ENCODE data around the gene C1QTNF12.

The C1QTNF12 gene

DNA sequence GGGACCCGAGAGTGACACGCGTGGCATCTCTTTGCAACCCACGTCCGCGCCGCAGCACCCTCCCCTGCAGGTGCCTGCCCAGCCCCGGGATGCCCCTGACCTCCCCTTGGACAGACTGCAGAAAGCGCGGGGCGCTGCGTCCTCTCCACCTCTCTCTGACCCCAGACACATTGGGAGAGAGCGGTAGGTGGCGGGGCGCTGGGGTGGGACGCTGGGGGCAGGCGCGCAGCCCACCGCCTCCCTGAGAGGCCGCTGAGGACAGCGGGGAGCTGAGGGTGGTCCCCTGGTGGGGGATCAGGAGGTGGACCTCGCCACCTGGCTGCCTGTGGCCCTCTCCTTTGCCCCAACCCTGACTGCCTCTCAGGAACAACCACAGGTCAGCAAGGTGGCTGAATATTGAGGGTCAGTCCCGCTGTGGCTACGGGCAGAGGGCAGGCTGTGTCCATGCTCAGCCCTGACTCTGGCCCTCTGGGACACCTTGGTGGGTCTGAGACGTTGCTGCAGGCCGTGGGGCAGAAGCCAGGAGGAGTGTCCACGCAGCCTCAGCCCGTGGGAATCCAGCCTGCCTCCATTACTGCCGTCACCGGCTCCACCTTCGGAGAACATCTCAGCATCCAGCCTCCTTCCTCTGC is 27.9 kb upstream of the C1QTNF12 start:
- FAIRE-seq (no peak), DNase-seq (ENCODE audit: insufficient read length, low spot score) (no peak)
- no peak for TF ChIP-seq POLR2A (IDR thresholded peaks at IDR 0.05; ENCODE audit: low read depth, low read length)

DNA sequence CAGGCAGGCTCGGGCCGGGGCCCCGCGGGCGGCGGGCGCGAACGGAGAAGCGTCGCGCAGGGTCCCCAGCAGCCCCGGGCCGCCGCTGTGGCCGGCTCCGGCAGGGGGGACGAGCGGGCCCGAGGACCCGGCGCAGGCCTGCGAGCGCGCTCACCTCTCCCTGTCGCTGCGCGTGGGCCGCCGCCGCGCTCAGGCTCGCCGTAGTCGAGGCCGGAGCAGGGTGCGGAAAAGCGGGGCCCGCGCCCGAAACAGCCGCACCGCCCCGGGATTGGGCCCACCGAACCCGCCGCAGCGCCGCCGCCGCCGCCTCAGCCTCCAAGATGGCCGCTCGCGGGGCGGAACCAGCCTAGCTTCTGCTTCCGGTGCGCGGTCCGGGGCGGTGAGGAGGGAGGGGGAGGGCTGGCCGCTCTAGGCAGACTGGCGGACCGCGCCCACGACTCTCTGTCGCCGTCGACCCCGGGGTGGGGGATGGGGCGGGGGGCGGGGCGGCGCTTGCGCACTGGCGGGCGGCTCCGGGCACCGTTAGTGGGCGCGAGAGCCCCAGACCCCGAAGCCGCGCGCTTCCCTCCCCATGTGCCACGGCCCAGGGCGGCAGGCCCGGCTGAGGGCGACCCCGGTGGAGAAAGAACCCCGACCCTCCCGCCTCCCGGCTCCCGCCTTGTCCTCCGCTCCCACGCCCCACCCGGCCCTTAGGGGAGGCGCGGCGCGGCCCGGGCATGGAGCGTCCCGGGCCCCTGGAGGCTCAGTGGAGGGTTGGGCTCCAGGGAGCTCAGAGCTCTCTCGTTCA is 27.2 kb upstream of the C1QTNF12 start, which contains the start of gene UBE2J2:
TSS of gene UBE2J2 (minus strand) at position 343 of the 787 bp plus-strand sequence. CDS start 5,862 bp downstream, outside the sequence.
- FAIRE-seq, result no peak
- DNase-seq (ENCODE audit: insufficient read length, low spot score), result peak; percentile 77
- peak; percentile 26; the same call in 1 of the 2 replicates for TF ChIP-seq POLR2A (IDR thresholded peaks at IDR 0.05; ENCODE audit: low read depth, low read length)

DNA sequence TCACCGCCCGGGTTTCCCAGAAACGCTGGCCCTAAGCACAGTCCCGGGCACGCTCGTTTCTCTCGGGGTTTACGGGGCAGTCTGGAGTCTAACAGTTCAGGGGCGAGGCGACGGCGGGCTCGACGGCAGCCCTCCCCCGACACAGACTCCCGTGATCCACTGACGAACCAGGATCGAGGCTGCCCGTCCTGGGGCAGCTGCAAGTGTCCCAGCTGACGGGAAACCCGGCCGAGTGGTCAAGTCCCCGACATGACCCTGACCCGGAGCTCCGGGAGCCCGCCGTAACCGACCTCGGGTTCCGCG is 26.6 kb upstream of the C1QTNF12 start:
- no peak for DNase-seq (ENCODE audit: insufficient read length, low spot score)
- TF ChIP-seq POLR2A (IDR thresholded peaks at IDR 0.05; ENCODE audit: low read depth, low read length), result no peak
- FAIRE-seq, result no peak

DNA sequence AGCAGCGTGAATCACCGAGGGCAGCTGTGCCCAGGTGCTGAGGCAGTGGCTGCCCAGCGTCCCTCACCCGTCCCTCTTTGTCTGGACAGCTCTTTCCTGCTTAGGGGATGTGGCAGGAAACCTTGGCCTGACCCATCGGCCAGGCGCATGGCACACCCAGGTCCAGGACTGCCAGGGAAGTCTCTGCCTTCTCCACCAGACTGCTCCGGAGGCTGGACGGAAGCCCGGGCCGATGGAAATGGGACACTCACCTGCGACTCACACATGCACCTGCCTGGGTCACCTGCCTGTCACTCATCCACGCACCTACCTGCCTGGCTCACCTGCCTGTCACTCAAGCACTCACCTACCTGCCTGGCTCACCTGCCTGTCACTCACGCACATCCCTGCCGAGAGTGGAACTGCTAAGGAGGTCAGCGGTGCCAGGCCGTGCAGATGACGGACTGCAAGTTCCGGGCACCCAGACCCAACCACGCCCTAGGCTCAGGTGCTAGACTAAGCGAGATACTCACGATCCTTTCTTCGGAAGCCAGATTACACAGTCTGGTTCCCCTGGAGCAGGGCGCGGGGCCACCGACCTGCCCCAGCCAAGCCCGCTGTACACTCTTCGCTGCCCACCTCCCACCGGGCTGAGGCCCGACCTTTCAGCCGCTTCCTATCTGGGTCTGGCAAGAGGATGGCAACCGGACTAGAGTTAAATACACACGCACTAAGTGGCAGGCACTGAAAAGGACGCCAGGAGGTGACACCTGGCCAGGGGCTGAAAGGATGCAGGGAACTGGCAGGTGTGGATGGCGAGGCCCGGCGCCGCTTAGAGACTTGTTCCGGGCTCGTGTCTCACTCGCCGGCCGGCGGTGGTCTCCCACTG is 26.1 kb upstream of the C1QTNF12 start:
- FAIRE-seq (no peak), DNase-seq (ENCODE audit: insufficient read length, low spot score) (no peak)
- TF ChIP-seq POLR2A (IDR thresholded peaks at IDR 0.05; ENCODE audit: low read depth, low read length), result no peak

DNA sequence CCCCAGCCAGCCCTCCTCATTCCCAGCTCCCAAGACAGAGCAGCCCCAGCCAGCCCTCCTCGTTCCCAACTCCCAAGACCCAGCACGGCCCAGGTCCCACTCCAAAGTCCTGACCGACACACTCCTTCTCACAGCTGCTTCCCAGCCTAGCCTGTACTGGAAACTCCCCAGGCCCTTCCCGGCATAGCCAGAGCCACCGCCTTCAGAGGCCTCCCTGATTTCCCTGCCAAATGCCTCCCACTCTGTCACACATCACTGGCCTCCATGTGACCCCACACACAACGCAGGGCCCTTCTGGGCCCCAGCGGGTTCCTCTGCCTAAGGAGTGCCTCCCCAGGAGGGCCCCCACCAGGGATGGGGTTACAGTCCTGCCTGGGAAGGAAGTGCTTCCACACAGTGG is 24.3 kb upstream of the C1QTNF12 start:
- no peak for TF ChIP-seq POLR2A (IDR thresholded peaks at IDR 0.05; ENCODE audit: low read depth, low read length)
- FAIRE-seq (no peak), DNase-seq (ENCODE audit: insufficient read length, low spot score) (no peak)

DNA sequence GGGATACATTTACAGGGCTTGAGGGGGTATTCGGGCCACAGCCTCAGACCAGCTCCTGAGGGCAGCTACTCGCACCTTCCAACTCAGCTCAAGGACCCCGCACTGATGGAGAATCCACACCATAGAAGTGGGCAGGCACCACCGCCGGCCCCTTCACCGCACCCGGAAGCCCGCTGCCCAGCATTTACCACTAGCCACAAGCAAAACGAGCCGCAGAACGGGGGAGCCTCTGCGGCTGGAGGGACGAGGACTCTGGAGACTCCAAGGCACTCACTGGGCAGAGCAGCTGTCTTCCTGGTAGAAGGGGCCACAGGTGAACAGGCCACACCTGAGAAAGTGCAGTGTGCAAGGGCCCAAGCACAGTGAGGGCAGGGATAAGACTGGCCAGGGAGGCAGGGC is 21.8 kb upstream of the C1QTNF12 start:
- no peak for TF ChIP-seq POLR2A (IDR thresholded peaks at IDR 0.05; ENCODE audit: low read depth, low read length)
- no peak for FAIRE-seq
- DNase-seq (ENCODE audit: insufficient read length, low spot score), result no peak

DNA sequence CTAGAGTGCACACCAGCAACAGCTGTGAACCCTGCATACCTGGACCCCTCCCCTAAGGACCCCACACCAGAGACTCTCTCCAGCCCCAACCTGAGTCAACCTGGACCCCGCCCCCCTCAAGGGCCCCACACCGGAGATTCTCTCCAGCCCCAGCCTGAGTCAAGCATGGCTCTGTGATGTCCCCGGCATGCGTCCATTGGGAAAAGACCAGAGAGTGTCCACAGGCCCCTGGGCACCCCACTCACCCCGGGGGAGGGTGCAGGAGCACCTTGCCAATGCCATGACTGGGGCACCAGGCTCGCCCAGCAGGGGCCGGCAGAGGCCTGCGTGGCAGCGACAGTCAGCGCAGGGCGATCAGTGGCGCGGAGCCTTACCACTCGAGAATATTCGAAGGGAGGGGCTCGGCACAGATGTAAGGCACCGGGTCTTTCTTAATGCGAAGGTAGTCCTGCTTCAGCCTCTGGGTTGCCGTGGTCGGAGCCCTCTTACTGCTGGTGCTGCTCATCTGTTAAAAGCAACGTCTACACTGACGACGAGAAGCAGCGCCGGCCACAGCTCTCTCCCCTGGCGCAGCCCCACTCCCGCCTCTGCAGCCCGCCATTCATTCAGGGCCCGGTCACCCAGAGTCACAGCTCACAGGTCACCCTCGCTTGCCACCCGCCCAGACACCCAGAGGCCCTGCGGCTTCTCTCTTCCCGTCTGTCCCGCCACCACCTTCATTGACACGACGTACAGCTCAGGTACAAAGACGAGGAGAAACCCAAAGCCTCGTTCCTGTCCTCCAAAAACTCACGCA is 21.2 kb upstream of the C1QTNF12 start:
- DNase-seq (ENCODE audit: insufficient read length, low spot score), result no peak
- TF ChIP-seq POLR2A (IDR thresholded peaks at IDR 0.05; ENCODE audit: low read depth, low read length), result no peak
- FAIRE-seq, result no peak

DNA sequence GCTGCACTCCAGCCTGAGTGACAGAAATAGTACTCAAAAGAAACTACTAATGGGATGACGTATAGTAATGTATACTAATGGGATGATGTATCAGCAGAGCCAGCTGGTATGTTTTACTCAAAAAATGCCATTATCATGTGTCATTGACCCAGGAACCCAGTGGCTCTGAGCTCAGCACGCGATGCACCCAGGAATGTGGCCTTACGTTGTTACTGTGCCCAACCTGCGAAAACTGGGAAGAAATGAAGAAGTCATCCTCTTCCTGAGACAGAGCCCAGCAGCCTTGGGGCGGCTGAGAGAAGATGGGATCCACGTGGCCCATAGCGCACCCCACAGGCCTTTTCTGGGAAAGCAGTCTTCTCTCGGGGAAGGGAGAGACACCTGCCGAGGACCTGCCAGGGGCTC is 18.3 kb upstream of the C1QTNF12 start:
- DNase-seq (ENCODE audit: insufficient read length, low spot score) (peak; percentile 92), FAIRE-seq (peak; percentile 88)
- no peak for TF ChIP-seq POLR2A (IDR thresholded peaks at IDR 0.05; ENCODE audit: low read depth, low read length)

DNA sequence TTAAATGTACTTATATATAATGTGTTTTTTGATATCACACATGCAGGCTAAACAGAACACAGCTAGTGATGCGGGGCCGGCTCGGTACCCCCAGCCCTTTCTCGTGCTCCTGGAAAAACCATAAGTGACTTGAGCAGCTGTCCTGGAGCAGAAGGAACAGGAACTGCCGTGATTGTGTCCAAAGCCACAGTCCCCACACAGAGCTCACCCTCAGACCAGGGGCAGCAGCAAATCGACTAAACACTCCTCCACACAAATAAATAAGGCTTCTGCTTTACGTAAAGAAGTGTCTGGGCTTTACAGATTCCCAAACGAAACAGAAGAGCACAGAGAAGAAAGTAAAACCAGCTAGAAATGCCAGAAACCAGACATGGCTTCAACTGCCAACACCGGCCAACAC is 17.5 kb upstream of the C1QTNF12 start:
- no peak for TF ChIP-seq POLR2A (IDR thresholded peaks at IDR 0.05; ENCODE audit: low read depth, low read length)
- DNase-seq (ENCODE audit: insufficient read length, low spot score) (no peak), FAIRE-seq (no peak)

DNA sequence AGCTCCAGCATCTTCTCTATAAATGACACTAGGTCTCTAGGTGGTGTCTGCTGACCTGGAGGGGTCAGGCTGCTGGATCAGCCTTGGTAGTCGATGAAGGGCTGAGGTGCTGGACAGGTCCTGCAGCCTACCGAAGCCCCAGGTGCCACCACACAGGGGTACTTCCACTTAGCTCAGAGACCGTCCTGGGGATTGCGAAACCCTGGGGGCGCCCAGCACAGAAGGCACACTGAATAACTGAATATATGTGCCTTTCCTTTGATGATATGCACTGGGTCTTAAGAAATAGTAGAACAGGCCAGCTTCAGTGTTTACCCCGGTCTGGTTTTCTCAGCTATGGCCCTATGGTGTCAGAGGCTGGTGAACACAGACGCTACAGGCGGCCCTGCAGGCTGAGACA is 16.2 kb upstream of the C1QTNF12 start:
- FAIRE-seq (no peak), DNase-seq (ENCODE audit: insufficient read length, low spot score) (no peak)
- TF ChIP-seq POLR2A (IDR thresholded peaks at IDR 0.05; ENCODE audit: low read depth, low read length), result no peak

DNA sequence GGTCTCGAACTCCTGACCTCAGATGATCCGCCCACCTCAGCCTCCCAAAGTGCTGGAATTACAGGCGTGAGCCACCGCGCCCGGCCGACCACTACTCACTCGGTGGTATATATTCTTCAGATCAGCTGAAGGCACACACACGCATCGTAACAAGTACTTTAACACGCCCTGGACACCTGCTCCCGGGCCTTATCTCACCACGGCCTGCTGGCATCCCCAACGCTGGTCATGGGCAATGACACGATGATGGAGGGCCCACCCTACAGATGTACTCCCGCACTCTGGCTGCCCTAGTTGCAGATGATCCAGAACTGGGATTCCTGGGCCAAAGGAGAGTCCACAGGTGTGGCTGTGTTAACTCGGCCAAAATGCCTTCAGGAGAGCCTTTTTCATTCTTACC is 15.5 kb upstream of the C1QTNF12 start:
- FAIRE-seq (no peak), DNase-seq (ENCODE audit: insufficient read length, low spot score) (no peak)
- TF ChIP-seq POLR2A (IDR thresholded peaks at IDR 0.05; ENCODE audit: low read depth, low read length), result no peak

DNA sequence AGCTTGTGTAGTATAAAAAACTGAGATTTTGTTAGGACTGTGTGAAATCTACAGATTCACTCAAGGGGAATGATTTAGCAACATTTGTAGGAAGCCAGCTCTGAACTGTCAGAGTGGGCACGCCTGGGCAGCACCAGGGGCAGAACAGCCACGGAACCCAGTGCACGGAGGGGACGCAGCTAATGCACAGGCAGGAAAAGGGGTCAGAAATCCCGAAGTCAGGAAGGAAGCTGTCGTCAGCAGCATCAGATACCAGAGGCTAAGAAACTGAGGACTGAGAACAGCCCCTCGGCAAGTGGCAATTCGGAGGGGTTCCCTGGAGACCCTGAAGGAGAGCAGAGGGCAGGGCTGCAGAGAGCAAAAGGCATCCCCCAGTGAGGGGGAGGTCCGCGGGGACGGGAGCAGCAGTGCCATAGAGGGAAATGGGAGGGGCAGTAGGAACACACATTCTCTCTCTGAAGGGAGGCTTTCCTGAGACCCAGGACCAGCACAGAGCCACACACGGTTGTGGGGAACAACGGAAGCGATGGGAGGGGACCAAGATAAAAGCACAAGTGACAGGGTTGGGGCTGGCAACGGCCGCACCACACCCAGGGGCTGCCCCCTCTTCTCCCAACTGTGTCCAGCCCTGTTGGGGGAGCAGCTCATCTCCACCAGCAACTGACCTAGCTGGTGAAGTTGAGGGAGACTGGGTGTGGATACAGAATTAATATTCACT is 14.5 kb upstream of the C1QTNF12 start:
- no peak for TF ChIP-seq POLR2A (IDR thresholded peaks at IDR 0.05; ENCODE audit: low read depth, low read length)
- DNase-seq (ENCODE audit: insufficient read length, low spot score) (no peak), FAIRE-seq (no peak)

Data from H54 (cell line).